AG10803 (cell line): Measurements from ENCODE around the gene CUL9.
A peak's percentile ranks its signal among the peaks of the same experiment; 100 is the strongest.

Experiments
- DNase-seq: peaks from one replicate; pipeline ENCODE4 v3.0.0; 2010; ENCODE audit warnings: low read depth
- H3K4me3 ChIP-seq: 2 replicates; pipeline ENCODE4 v1.5.1; 2011; ENCODE audit warnings: mild to moderate bottlenecking, low read length, control low read depth
- CTCF ChIP-seq: conservative IDR thresholded peaks from 2 replicates; pipeline ENCODE4 v1.5.1; 2011; ENCODE audit warnings: mild to moderate bottlenecking, low read length, control low read depth, inconsistent platforms

CUL9 gene

DNA sequence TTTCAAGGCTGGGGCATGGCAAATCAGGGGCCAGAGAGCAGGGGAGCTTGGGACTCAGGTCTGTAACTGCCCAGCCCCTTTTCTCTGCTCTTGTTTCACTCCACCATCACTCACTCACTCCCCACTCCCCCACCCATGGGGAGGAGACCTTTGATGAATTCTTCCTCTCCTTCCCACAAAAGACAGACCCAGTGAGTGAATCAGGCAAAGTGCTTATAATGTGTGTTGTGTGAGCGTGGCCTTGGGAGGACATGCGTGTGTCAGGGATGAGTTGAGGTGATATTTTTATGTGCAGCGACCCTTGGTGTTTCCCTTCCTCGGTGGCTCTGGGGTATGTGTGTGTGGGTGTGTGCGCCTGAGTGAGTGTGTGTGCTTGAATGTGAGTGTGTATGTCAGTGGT, 1.0 kb upstream of the CUL9 start:
- no peak overlapping the region for H3K4me3 ChIP-seq
- no peak for TF ChIP-seq CTCF

DNA sequence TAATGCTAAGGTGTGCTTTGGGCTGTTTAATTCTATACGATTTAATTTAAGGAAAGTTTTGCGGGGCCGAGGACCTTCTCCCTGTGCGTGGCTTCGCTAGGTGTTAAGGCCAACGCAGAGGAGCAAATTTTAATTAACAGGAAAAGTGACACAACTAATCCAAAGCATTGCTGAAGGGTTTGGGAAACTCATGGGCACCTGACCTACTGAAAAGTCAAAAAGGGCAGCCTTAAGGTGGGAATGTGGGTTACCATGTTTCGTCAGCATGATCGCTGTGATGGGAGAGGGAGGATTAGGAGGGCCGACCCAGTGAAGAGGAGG, 415 bp upstream of the CUL9 start:
- TF ChIP-seq CTCF = no peak
- peak overlapping the region; percentile 87 for H3K4me3 ChIP-seq
- DNase-seq = no peak

More for the DNA sequence above, 1.0 kb upstream of the CUL9 start:
- DNase-seq = no peak

- TF ChIP-seq CTCF = no peak
- no peak overlapping the region for H3K4me3 ChIP-seq
- DNase-seq = no peak
Measured at GRCh38 chr6:43183441-43183840, 1.4 kb downstream of the CUL9 start.

GRCh38 chr6:43184268-43184985, 2.4 kb downstream of the CUL9 start:
- no peak for DNase-seq
- TF ChIP-seq CTCF = no peak
- H3K4me3 ChIP-seq = no peak overlapping the region

DNA sequence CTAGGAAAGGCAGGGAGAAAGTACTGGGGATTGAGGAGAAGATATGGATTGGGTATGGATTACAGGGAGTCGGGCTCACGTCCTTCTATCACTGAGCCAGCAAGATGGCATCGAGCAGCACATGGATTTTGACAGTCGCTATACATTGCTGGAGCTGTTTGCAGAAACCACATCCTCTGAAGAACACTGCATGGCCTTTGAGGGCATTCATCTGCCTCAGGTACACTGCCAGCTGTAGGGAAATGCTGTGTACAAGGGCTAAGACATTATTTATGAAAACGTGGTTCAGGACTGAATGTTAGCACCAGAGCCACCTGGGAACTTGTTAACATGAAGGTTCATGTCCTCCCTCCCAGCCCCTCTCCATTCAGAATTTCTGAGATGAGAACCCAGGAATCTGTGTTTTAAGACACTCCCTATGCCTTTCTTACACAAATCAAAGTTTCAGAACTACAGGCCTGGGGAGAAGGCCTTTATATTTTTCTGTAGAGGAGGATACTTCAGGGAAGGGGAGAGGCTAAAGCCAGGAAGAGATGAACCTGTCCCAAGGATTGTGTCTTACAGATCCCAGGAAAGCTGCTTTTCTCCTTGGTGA, 3.5 kb downstream of the CUL9 start:
- TF ChIP-seq CTCF = no peak
- no peak overlapping the region for H3K4me3 ChIP-seq
- DNase-seq = no peak

DNA sequence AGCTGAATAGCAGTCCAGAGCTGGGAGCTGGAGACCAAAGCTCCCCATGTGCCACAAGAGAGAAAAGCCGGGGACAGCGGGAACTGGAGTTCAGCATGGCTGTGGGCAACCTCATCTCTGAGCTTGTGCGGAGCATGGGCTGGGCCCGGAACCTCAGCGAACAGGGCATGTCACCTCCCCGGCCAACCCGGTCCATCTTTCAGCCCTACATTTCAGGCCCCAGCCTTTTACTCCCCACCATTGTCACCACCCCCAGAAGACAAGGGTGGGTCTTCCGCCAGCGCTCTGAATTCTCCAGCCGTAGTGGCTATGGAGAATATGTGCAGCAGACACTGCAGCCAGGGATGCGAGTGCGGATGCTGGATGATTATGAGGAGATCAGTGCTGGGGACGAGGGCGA, 4.0 kb downstream of the CUL9 start:
- no peak for DNase-seq
- H3K4me3 ChIP-seq = no peak overlapping the region
- no peak for TF ChIP-seq CTCF

GRCh38 chr6:43186706-43187105, 4.7 kb downstream of the CUL9 start:
- no peak overlapping the region for H3K4me3 ChIP-seq
- no peak for TF ChIP-seq CTCF
- no peak for DNase-seq
